C4-2B (cell line): Measurements from ENCODE around the gene SLC38A2.
"Not testable (repeated sequence)": the region's sequence is repeated elsewhere in the genome, so short reads cannot be mapped to it uniquely, and the experiment has no call there.

Experiments
- ZFX ChIP-seq: fragments of 450-650 bp; IDR thresholded peaks from 2 replicates; pipeline ENCODE4 v1.6.1; 2017
- TF ChIP-seq, protein P1 (sequence below): fragments of 450-650 bp; conservative IDR thresholded peaks from 2 replicates; pipeline ENCODE4 v1.5.1; 2017; ENCODE audit warnings: mild to moderate bottlenecking

DNA sequence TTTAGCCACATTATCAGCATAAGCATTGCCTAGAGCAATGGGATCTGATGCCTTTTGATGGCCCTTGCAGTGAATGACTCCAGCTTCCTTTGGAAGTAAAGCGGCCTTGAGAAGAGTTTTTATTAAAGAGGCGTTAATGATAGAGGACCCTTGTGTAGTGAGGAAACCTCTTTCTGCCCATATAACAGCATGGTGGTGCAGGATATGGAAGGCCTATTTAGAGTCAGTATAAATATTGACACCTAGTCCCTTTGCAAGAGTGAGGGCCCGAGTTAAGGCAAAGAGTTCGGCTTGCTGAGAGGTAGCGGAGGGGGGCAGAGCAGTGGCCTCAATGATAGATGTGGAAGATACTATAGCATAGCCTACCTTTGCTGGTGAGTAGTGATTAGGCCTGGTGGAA lies 47.5 kb downstream of the SLC38A2 start:
- TF ChIP-seq, protein P1, sequence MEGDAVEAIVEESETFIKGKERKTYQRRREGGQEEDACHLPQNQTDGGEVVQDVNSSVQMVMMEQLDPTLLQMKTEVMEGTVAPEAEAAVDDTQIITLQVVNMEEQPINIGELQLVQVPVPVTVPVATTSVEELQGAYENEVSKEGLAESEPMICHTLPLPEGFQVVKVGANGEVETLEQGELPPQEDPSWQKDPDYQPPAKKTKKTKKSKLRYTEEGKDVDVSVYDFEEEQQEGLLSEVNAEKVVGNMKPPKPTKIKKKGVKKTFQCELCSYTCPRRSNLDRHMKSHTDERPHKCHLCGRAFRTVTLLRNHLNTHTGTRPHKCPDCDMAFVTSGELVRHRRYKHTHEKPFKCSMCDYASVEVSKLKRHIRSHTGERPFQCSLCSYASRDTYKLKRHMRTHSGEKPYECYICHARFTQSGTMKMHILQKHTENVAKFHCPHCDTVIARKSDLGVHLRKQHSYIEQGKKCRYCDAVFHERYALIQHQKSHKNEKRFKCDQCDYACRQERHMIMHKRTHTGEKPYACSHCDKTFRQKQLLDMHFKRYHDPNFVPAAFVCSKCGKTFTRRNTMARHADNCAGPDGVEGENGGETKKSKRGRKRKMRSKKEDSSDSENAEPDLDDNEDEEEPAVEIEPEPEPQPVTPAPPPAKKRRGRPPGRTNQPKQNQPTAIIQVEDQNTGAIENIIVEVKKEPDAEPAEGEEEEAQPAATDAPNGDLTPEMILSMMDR, result not testable (repeated sequence)
- not testable (repeated sequence) for TF ChIP-seq ZFX
